ENCODE data around the gene PUSL1.

Gene PUSL1

GRCh38 chr1:1285611-1286311 is 22.6 kb upstream of the PUSL1 start:
- Histone ChIP-seq H3K27me3 (ENCODE audit: insufficient read depth, poor library complexity, severe bottlenecking) (no peaks in the 10 kb centered on the region), H3K27ac (replicated peaks) (no peak overlapping the region), H3K4me3 (replicated peaks; ENCODE audit: insufficient read depth, low read length) (no peak overlapping the region)
- TF ChIP-seq POLR2AphosphoS5 (IDR thresholded peaks at IDR 0.05; ENCODE audit: low read depth) (no peak), REST (IDR thresholded peaks at IDR 0.05; ENCODE audit: insufficient replicate concordance, low read depth) (no peak), SPI1 (IDR thresholded peaks at IDR 0.05; ENCODE audit: borderline replicate concordance, low read depth) (no peak), CTCF (IDR thresholded peaks at IDR 0.05; ENCODE audit: insufficient read depth, low read length) (no peak), GABPA (IDR thresholded peaks at IDR 0.05; ENCODE audit: low read depth) (no peak)
- DNase-seq (ENCODE audit: low read depth in 1 of 2, low spot score in 1 of 2): no peak

GRCh38 chr1:1286313-1287261 is 21.8 kb upstream of the PUSL1 start:
- TF ChIP-seq CTCF (IDR thresholded peaks at IDR 0.05; ENCODE audit: insufficient read depth, low read length) (no peak), POLR2AphosphoS5 (IDR thresholded peaks at IDR 0.05; ENCODE audit: low read depth) (no peak), GABPA (IDR thresholded peaks at IDR 0.05; ENCODE audit: low read depth) (no peak), REST (IDR thresholded peaks at IDR 0.05; ENCODE audit: insufficient replicate concordance, low read depth) (no peak), SPI1 (IDR thresholded peaks at IDR 0.05; ENCODE audit: borderline replicate concordance, low read depth) (no peak)
- Histone ChIP-seq H3K27me3 (ENCODE audit: insufficient read depth, poor library complexity, severe bottlenecking) (no peaks in the 10 kb centered on the region), H3K4me3 (replicated peaks; ENCODE audit: insufficient read depth, low read length) (no peak overlapping the region), H3K27ac (replicated peaks) (no peak overlapping the region)
- DNase-seq (ENCODE audit: low read depth in 1 of 2, low spot score in 1 of 2): no peak

GRCh38 chr1:1287288-1288110 is 20.9 kb upstream of the PUSL1 start:
- DNase-seq (ENCODE audit: low read depth in 1 of 2, low spot score in 1 of 2): no peak
- Histone ChIP-seq H3K27me3 (ENCODE audit: insufficient read depth, poor library complexity, severe bottlenecking) (no peaks in the 10 kb centered on the region), H3K27ac (replicated peaks) (no peak overlapping the region), H3K4me3 (replicated peaks; ENCODE audit: insufficient read depth, low read length) (no peak overlapping the region)
- TF ChIP-seq POLR2AphosphoS5 (IDR thresholded peaks at IDR 0.05; ENCODE audit: low read depth) (no peak), REST (IDR thresholded peaks at IDR 0.05; ENCODE audit: insufficient replicate concordance, low read depth) (no peak)
